Measurements from ENCODE around the gene ISM1.

DNA sequence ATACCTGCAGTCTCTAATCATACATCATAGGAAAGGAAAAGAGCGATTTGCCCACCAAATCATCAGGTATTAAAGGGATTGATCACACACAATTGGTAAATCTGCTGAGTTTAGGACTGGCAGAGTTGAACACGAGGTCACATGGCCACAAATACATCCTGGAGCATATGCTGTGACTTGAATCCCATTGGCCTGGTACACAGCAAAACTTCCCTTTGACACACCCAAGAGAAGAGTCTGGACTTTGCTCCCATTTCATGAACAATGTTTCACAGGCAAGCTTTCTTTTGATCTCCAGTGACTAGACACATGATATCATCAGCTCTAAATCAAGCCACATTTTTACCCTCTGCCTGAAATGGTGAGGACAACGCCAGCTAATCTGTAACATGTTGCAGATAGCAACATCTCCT, 117.9 kb downstream of the ISM1 start:
- TF ChIP-seq, protein P1, sequence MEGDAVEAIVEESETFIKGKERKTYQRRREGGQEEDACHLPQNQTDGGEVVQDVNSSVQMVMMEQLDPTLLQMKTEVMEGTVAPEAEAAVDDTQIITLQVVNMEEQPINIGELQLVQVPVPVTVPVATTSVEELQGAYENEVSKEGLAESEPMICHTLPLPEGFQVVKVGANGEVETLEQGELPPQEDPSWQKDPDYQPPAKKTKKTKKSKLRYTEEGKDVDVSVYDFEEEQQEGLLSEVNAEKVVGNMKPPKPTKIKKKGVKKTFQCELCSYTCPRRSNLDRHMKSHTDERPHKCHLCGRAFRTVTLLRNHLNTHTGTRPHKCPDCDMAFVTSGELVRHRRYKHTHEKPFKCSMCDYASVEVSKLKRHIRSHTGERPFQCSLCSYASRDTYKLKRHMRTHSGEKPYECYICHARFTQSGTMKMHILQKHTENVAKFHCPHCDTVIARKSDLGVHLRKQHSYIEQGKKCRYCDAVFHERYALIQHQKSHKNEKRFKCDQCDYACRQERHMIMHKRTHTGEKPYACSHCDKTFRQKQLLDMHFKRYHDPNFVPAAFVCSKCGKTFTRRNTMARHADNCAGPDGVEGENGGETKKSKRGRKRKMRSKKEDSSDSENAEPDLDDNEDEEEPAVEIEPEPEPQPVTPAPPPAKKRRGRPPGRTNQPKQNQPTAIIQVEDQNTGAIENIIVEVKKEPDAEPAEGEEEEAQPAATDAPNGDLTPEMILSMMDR (IDR thresholded peaks at IDR 0.05; ENCODE audit: low read length), result no peak
- no peak for TF ChIP-seq EZH2 (IDR thresholded peaks at IDR 0.05; ENCODE audit: borderline replicate concordance, low read length)
